ENCODE measurements around the gene BCL2A1.

The BCL2A1 gene

DNA sequence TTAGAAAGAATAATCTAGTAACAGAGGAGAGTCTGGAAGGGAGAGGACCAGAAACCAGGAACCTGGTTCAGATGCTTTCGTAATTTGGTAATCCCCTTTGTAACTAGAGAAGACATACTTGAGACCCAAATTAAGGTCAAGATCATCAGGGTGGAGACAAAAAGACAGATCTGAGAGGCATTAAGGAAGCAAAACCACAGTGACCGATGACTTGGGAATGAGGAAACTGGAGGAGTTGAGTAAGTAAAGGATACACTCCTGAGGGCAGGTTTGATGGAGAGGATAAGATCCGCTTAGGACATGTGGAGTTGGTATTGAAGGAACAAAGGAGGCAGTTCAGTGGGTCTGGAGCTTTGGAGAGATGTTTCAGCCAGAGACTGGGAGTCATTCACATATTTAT, 23.6 kb upstream of the BCL2A1 start:
- Histone ChIP-seq H2BK120ac (ENCODE audit: low read depth, low read length) (no peak overlapping the region), H3K18ac (ENCODE audit: low read length) (no peak overlapping the region), H3K27ac (ENCODE audit: low read depth, low read length) (no peak overlapping the region), H3K27me3 (ENCODE audit: insufficient read depth, low read length, poor library complexity) (no peaks in the 10 kb centered on the region), H4K8ac (ENCODE audit: low read depth, low read length) (no peak overlapping the region), H3K4me3 (ENCODE audit: low read length) (no peak overlapping the region), H3K4me1 (ENCODE audit: control insufficient read depth, low read depth, low read length) (no peaks in the 10 kb centered on the region), H3K36me3 (ENCODE audit: control insufficient read depth, insufficient read depth, low read length) (no peaks in the 10 kb centered on the region), H3K23ac (ENCODE audit: low read length) (no peak overlapping the region), H2BK5ac (ENCODE audit: low read length) (no peak overlapping the region), H3K56ac (ENCODE audit: low read length) (no peak overlapping the region), H2BK15ac (replicated peaks; ENCODE audit: low read depth) (no peak overlapping the region), H3K4me2 (ENCODE audit: low read length) (no peak overlapping the region), H4K5ac (ENCODE audit: low read length) (no peak overlapping the region), H3K4ac (ENCODE audit: low read depth, low read length) (no peak overlapping the region), H3K79me2 (ENCODE audit: control insufficient read depth, insufficient read depth, low read length) (no peaks in the 10 kb centered on the region), H3K9ac (ENCODE audit: low read length) (no peak overlapping the region), H2AK5ac (ENCODE audit: low read length) (no peak overlapping the region), H3K79me1 (ENCODE audit: low read length) (no peaks in the 10 kb centered on the region)
- DNase-seq: peak; percentile 42
- no CpG with 5 or more reads among the region's 3 CpGs for WGBS (ENCODE audit: extremely low coverage, insufficient coverage, low lambda C conversion rate)

GRCh38 chr15:79991826-79992225, 20.8 kb upstream of the BCL2A1 start:
- Histone ChIP-seq H3K4me2 (ENCODE audit: low read length) (no peak overlapping the region), H3K79me2 (ENCODE audit: control insufficient read depth, insufficient read depth, low read length) (no peaks in the 10 kb centered on the region), H3K27ac (ENCODE audit: low read depth, low read length) (no peak overlapping the region), H3K27me3 (ENCODE audit: insufficient read depth, low read length, poor library complexity) (no peaks in the 10 kb centered on the region), H3K56ac (ENCODE audit: low read length) (no peak overlapping the region), H3K9ac (ENCODE audit: low read length) (no peak overlapping the region), H2BK120ac (ENCODE audit: low read depth, low read length) (no peak overlapping the region), H2BK15ac (replicated peaks; ENCODE audit: low read depth) (no peak overlapping the region), H3K4me3 (ENCODE audit: low read length) (no peak overlapping the region), H3K18ac (ENCODE audit: low read length) (no peak overlapping the region), H2BK5ac (ENCODE audit: low read length) (no peak overlapping the region), H3K4me1 (ENCODE audit: control insufficient read depth, low read depth, low read length) (no peaks in the 10 kb centered on the region), H3K36me3 (ENCODE audit: control insufficient read depth, insufficient read depth, low read length) (no peaks in the 10 kb centered on the region), H4K8ac (ENCODE audit: low read depth, low read length) (no peak overlapping the region), H2AK5ac (ENCODE audit: low read length) (no peak overlapping the region), H3K79me1 (ENCODE audit: low read length) (no peaks in the 10 kb centered on the region), H4K5ac (ENCODE audit: low read length) (no peak overlapping the region), H3K4ac (ENCODE audit: low read depth, low read length) (no peak overlapping the region), H3K23ac (ENCODE audit: low read length) (no peak overlapping the region)
- no CpG with 5 or more reads among the region's 4 CpGs for WGBS (ENCODE audit: extremely low coverage, insufficient coverage, low lambda C conversion rate)
- no peak for DNase-seq

DNA sequence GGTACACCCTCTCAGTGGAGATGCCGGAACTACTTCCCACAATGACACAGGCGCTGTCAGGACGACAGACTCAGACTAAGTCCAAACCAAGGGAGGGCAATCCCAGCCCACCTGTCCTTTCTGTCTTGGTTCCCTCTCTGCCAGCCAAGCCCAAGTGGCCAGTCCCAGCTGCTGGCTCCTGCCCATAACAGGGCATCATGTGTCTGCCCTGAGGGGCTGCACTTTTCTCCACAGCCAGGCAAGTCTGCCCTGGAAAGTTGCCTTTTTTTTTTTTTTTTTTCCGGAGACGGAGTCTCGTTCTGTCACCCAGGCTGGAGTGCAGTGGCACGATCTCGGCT, 20.0 kb upstream of the BCL2A1 start:
- no peaks in the 10 kb centered on the region for H3K27me3 ChIP-seq (ENCODE audit: insufficient read depth, low read length, poor library complexity)
- no peak overlapping the region for H3K56ac ChIP-seq (ENCODE audit: low read length)
- H4K8ac ChIP-seq (ENCODE audit: low read depth, low read length): no peak overlapping the region
- no peak overlapping the region for H2BK120ac ChIP-seq (ENCODE audit: low read depth, low read length)
- H2BK15ac ChIP-seq (replicated peaks; ENCODE audit: low read depth): no peak overlapping the region
- no peak overlapping the region for H4K5ac ChIP-seq (ENCODE audit: low read length)
- no peaks in the 10 kb centered on the region for H3K4me1 ChIP-seq (ENCODE audit: control insufficient read depth, low read depth, low read length)
- no peaks in the 10 kb centered on the region for H3K79me2 ChIP-seq (ENCODE audit: control insufficient read depth, insufficient read depth, low read length)
- H2AK5ac ChIP-seq (ENCODE audit: low read length): no peak overlapping the region
- no peak overlapping the region for H3K4me3 ChIP-seq (ENCODE audit: low read length)
- DNase-seq: no peak
- H3K27ac ChIP-seq (ENCODE audit: low read depth, low read length): no peak overlapping the region
- WGBS (ENCODE audit: extremely low coverage, insufficient coverage, low lambda C conversion rate): no CpG with 5 or more reads among the region's 8 CpGs
- H3K18ac ChIP-seq (ENCODE audit: low read length): no peak overlapping the region
- no peak overlapping the region for H2BK5ac ChIP-seq (ENCODE audit: low read length)
- no peak overlapping the region for H3K23ac ChIP-seq (ENCODE audit: low read length)
- no peaks in the 10 kb centered on the region for H3K79me1 ChIP-seq (ENCODE audit: low read length)
- no peaks in the 10 kb centered on the region for H3K36me3 ChIP-seq (ENCODE audit: control insufficient read depth, insufficient read depth, low read length)
- H3K9ac ChIP-seq (ENCODE audit: low read length): no peak overlapping the region
- H3K4ac ChIP-seq (ENCODE audit: low read depth, low read length): no peak overlapping the region
- H3K4me2 ChIP-seq (ENCODE audit: low read length): no peak overlapping the region

DNA sequence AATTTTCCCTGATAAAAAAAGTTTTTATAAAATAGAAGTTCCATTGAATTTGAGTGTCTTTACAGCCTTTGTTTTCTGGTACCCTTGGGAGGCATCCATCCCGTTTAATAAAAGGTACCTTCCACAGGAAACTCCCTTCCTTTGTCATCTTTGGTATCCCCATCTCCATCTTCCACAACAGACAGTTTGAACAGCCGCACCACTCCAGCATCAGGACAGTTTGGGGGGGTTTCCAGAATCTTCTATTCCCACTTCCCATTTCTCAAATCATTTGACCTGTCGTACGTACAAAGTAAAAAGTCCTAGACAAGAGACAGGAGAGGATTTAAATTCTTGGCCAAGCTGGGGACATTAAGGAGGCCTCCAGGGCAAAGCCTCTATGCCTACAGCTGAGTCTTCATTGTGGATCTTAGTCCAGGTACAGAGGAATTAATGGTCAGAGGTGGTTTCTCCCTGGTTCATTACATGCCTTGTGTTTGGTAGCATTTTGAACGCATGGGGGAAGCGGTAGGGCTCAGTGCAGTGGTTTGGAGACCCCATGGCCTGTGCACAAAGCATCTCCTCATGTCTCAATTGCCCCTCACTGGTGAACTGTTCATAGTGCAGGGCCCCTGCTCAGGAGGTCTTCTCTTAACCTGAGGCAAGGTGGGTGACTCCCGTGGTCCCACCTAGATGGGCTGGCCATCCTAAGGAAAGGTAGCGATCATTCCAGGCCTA, 19.4 kb upstream of the BCL2A1 start:
- Histone ChIP-seq H3K9ac (ENCODE audit: low read length) (no peak overlapping the region), H2BK120ac (ENCODE audit: low read depth, low read length) (no peak overlapping the region), H3K4me1 (ENCODE audit: control insufficient read depth, low read depth, low read length) (no peaks in the 10 kb centered on the region), H3K18ac (ENCODE audit: low read length) (no peak overlapping the region), H3K79me1 (ENCODE audit: low read length) (no peaks in the 10 kb centered on the region), H4K8ac (ENCODE audit: low read depth, low read length) (no peak overlapping the region), H3K4me3 (ENCODE audit: low read length) (no peak overlapping the region), H3K4me2 (ENCODE audit: low read length) (no peak overlapping the region), H3K27ac (ENCODE audit: low read depth, low read length) (no peak overlapping the region), H4K5ac (ENCODE audit: low read length) (no peak overlapping the region), H2AK5ac (ENCODE audit: low read length) (no peak overlapping the region), H3K4ac (ENCODE audit: low read depth, low read length) (no peak overlapping the region), H3K23ac (ENCODE audit: low read length) (no peak overlapping the region), H2BK15ac (replicated peaks; ENCODE audit: low read depth) (no peak overlapping the region), H3K27me3 (ENCODE audit: insufficient read depth, low read length, poor library complexity) (no peaks in the 10 kb centered on the region), H3K56ac (ENCODE audit: low read length) (no peak overlapping the region), H3K79me2 (ENCODE audit: control insufficient read depth, insufficient read depth, low read length) (no peaks in the 10 kb centered on the region), H3K36me3 (ENCODE audit: control insufficient read depth, insufficient read depth, low read length) (no peaks in the 10 kb centered on the region), H2BK5ac (ENCODE audit: low read length) (no peak overlapping the region)
- DNase-seq: no peak
- no CpG with 5 or more reads among the region's 8 CpGs for WGBS (ENCODE audit: extremely low coverage, insufficient coverage, low lambda C conversion rate)

DNA sequence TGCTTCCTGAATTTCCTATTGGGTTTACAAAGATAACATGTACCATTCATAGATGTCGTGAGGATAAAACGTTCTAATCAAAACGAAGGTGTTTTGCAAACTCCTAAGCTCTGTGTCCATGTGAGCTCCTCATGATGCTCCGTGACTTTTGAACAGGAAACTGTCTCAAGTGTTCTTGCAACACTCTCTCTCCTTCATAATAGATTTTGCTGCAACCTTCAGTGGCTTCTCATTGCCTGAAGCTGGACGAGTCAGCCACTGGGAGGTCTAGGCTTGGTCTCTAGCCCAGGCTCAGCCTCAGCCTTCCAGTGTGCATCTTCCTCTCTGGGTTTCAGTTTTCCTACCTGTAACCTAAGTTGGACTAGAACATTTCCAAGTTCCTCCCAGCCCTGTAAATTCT, 18.7 kb upstream of the BCL2A1 start:
- H3K18ac ChIP-seq (ENCODE audit: low read length): no peak overlapping the region
- H3K9ac ChIP-seq (ENCODE audit: low read length): no peak overlapping the region
- H2AK5ac ChIP-seq (ENCODE audit: low read length): no peak overlapping the region
- H3K36me3 ChIP-seq (ENCODE audit: control insufficient read depth, insufficient read depth, low read length): no peaks in the 10 kb centered on the region
- no peak overlapping the region for H3K4ac ChIP-seq (ENCODE audit: low read depth, low read length)
- WGBS (ENCODE audit: extremely low coverage, insufficient coverage, low lambda C conversion rate): no CpG with 5 or more reads among the region's 5 CpGs
- H3K27ac ChIP-seq (ENCODE audit: low read depth, low read length): no peak overlapping the region
- no peak overlapping the region for H2BK5ac ChIP-seq (ENCODE audit: low read length)
- H3K79me1 ChIP-seq (ENCODE audit: low read length): no peaks in the 10 kb centered on the region
- no peak overlapping the region for H3K23ac ChIP-seq (ENCODE audit: low read length)
- H4K8ac ChIP-seq (ENCODE audit: low read depth, low read length): no peak overlapping the region
- no peaks in the 10 kb centered on the region for H3K27me3 ChIP-seq (ENCODE audit: insufficient read depth, low read length, poor library complexity)
- no peak overlapping the region for H3K4me2 ChIP-seq (ENCODE audit: low read length)
- no peak overlapping the region for H4K5ac ChIP-seq (ENCODE audit: low read length)
- H2BK120ac ChIP-seq (ENCODE audit: low read depth, low read length): no peak overlapping the region
- no peak overlapping the region for H2BK15ac ChIP-seq (replicated peaks; ENCODE audit: low read depth)
- H3K56ac ChIP-seq (ENCODE audit: low read length): no peak overlapping the region
- H3K4me1 ChIP-seq (ENCODE audit: control insufficient read depth, low read depth, low read length): no peaks in the 10 kb centered on the region
- DNase-seq: no peak
- no peaks in the 10 kb centered on the region for H3K79me2 ChIP-seq (ENCODE audit: control insufficient read depth, insufficient read depth, low read length)
- no peak overlapping the region for H3K4me3 ChIP-seq (ENCODE audit: low read length)

GRCh38 chr15:79989183-79989582, 18.2 kb upstream of the BCL2A1 start:
- no CpG with 5 or more reads among the region's 2 CpGs for WGBS (ENCODE audit: extremely low coverage, insufficient coverage, low lambda C conversion rate)
- H3K27ac ChIP-seq (ENCODE audit: low read depth, low read length): no peak overlapping the region
- H3K23ac ChIP-seq (ENCODE audit: low read length): no peak overlapping the region
- no peak overlapping the region for H2AK5ac ChIP-seq (ENCODE audit: low read length)
- H3K9ac ChIP-seq (ENCODE audit: low read length): no peak overlapping the region
- no peaks in the 10 kb centered on the region for H3K4me1 ChIP-seq (ENCODE audit: control insufficient read depth, low read depth, low read length)
- no peak overlapping the region for H2BK15ac ChIP-seq (replicated peaks; ENCODE audit: low read depth)
- H2BK5ac ChIP-seq (ENCODE audit: low read length): no peak overlapping the region
- no peak overlapping the region for H3K4me2 ChIP-seq (ENCODE audit: low read length)
- no peak overlapping the region for H3K4ac ChIP-seq (ENCODE audit: low read depth, low read length)
- no peak overlapping the region for H4K8ac ChIP-seq (ENCODE audit: low read depth, low read length)
- H3K4me3 ChIP-seq (ENCODE audit: low read length): no peak overlapping the region
- no peak overlapping the region for H3K56ac ChIP-seq (ENCODE audit: low read length)
- no peaks in the 10 kb centered on the region for H3K27me3 ChIP-seq (ENCODE audit: insufficient read depth, low read length, poor library complexity)
- H2BK120ac ChIP-seq (ENCODE audit: low read depth, low read length): no peak overlapping the region
- H3K36me3 ChIP-seq (ENCODE audit: control insufficient read depth, insufficient read depth, low read length): no peaks in the 10 kb centered on the region
- no peak overlapping the region for H4K5ac ChIP-seq (ENCODE audit: low read length)
- H3K79me2 ChIP-seq (ENCODE audit: control insufficient read depth, insufficient read depth, low read length): no peaks in the 10 kb centered on the region
- no peak for DNase-seq
- H3K79me1 ChIP-seq (ENCODE audit: low read length): no peaks in the 10 kb centered on the region
- no peak overlapping the region for H3K18ac ChIP-seq (ENCODE audit: low read length)
